Measurements from ENCODE around the gene NUDCD3.

DNA sequence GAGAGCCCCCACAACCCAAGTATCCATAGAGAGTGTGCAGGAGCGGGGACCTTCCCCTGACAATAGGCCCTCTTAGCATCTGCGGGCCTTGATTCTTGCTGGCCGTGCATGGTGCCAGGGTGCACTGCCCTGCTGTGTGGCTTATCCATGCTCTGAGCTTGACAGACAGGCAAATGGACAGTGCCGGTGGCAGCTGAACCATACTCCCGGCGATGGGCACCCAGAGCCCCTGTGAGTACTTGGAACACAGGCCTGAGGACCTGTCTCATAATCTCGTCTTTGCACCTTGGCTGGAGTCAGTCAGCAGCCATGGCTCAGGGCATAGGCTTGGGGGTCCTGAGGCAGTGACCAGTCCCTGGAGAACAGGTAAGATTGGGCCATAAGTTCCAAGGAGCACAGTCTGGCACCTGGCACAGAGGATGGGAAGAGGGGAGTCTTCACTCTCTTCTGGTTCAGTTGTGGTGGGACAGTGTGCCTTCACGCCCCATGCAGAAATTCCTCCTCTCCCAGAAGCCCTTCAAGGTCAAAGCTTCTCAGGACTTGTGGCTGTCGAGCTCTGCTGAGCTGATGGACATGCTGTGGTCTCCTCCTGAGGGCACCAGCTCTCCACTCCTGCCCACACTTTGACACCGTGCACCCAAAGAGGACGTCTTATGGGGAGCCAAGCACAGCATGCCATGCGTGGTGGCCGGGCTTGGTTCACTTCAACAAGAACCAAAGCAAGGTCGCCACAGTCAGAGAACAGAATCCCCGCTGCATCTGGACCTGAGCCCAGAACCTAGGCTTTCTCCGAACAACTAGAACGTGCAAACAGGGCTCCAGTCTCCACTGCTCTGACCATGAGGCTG is 105.6 kb downstream of the NUDCD3 start:
- TF ChIP-seq, protein P1, sequence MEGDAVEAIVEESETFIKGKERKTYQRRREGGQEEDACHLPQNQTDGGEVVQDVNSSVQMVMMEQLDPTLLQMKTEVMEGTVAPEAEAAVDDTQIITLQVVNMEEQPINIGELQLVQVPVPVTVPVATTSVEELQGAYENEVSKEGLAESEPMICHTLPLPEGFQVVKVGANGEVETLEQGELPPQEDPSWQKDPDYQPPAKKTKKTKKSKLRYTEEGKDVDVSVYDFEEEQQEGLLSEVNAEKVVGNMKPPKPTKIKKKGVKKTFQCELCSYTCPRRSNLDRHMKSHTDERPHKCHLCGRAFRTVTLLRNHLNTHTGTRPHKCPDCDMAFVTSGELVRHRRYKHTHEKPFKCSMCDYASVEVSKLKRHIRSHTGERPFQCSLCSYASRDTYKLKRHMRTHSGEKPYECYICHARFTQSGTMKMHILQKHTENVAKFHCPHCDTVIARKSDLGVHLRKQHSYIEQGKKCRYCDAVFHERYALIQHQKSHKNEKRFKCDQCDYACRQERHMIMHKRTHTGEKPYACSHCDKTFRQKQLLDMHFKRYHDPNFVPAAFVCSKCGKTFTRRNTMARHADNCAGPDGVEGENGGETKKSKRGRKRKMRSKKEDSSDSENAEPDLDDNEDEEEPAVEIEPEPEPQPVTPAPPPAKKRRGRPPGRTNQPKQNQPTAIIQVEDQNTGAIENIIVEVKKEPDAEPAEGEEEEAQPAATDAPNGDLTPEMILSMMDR (IDR thresholded peaks at IDR 0.05; ENCODE audit: poor library complexity), result no peak
- TF ChIP-seq EZH2phosphoT487 (IDR thresholded peaks at IDR 0.05; ENCODE audit: low read depth, severe bottlenecking, unreplicated experiment), result no peak
